Glutamatergic neuron (in vitro differentiated cells): ENCODE measurements around the gene HIPK2. TPM values are rescaled to one million over a fixed set of nuclear protein-coding genes. Genes with fewer than 3 reads are reported as not detected.

ENCODE experiments used
- DNase-seq: peaks from one replicate; pipeline ENCODE4 v3.0.0; 2022
- H3K27ac Mint-ChIP-seq: one replicate; pipeline ENCODE4 v1.8.0; 2020; ENCODE audit warnings: mild to moderate bottlenecking, mixed read lengths, inconsistent platforms; ENCODE audit not compliant: unreplicated experiment
- H3K27me3 Mint-ChIP-seq: one replicate; pipeline ENCODE4 v1.8.0; 2020; ENCODE audit warnings: mild to moderate bottlenecking, moderate library complexity, mixed read lengths, inconsistent platforms; ENCODE audit not compliant: unreplicated experiment
- H3K36me3 Mint-ChIP-seq: one replicate; pipeline ENCODE4 v1.8.0; 2020; ENCODE audit warnings: mild to moderate bottlenecking, mixed read lengths, inconsistent platforms; ENCODE audit not compliant: unreplicated experiment
- H3K4me1 Mint-ChIP-seq: one replicate; pipeline ENCODE4 v1.8.0; 2020; ENCODE audit warnings: mild to moderate bottlenecking, low read depth, mixed read lengths, inconsistent platforms; ENCODE audit not compliant: unreplicated experiment
- H3K4me3 Mint-ChIP-seq: one replicate; pipeline ENCODE4 v1.8.0; 2020; ENCODE audit warnings: mild to moderate bottlenecking, mixed read lengths, inconsistent platforms; ENCODE audit not compliant: unreplicated experiment
- H3K9me3 Mint-ChIP-seq: one replicate; pipeline ENCODE4 v1.8.0; 2020; ENCODE audit warnings: mild to moderate bottlenecking, moderate library complexity, mixed read lengths, inconsistent platforms; ENCODE audit not compliant: unreplicated experiment
- CTCF ChIP-seq: fragments of 200-600 bp; sonication (generic); IDR thresholded peaks from one replicate; pipeline ENCODE4 v1.5.0; 2021; ENCODE audit not compliant: partially characterized antibody, unreplicated experiment
- total RNA-seq: library from RNA; stranded (reverse); fragmentation: NEBNext Ultra II Directional; extraction: Animal tissue kit (Norgen Biotek cat#: 25700); gene quantifications from one replicate; pipeline ENCODE4 v1.2.1, GENCODE V29; 2021; ENCODE audit not compliant: unreplicated experiment

Gene HIPK2
- total RNA-seq, 1 donor from 2014 or later: 36.9 TPM

GRCh38 chr7:139576179-139576973 lies 201.4 kb downstream of the HIPK2 start:
- H3K4me1 Mint-ChIP-seq: no peaks in the 10 kb centered on the region
- H3K36me3 Mint-ChIP-seq: no peaks in the 10 kb centered on the region
- no peak for DNase-seq
- peaks cover 4% of the 10 kb centered on the region for H3K27me3 Mint-ChIP-seq
- peaks cover 2% of the 10 kb centered on the region for H3K9me3 Mint-ChIP-seq
- H3K4me3 Mint-ChIP-seq: no peak overlapping the region
- no peak for TF ChIP-seq CTCF
- no peak overlapping the region for H3K27ac Mint-ChIP-seq

- H3K9me3 Mint-ChIP-seq: peaks cover 2% of the 10 kb centered on the region
- H3K4me1 Mint-ChIP-seq: no peaks in the 10 kb centered on the region
- no peak overlapping the region for H3K4me3 Mint-ChIP-seq
- no peak for TF ChIP-seq CTCF
- H3K27ac Mint-ChIP-seq: no peak overlapping the region
- no peaks in the 10 kb centered on the region for H3K36me3 Mint-ChIP-seq
- peaks cover 2% of the 10 kb centered on the region for H3K27me3 Mint-ChIP-seq
- DNase-seq: no peak
Measured at GRCh38 chr7:139575338-139575680, 202.5 kb downstream of the HIPK2 start.

- Mint-ChIP-seq H3K36me3 (no peaks in the 10 kb centered on the region), H3K4me1 (no peaks in the 10 kb centered on the region), H3K27me3 (no peaks in the 10 kb centered on the region), H3K27ac (no peak overlapping the region), H3K9me3 (peaks cover 2% of the 10 kb centered on the region), H3K4me3 (no peak overlapping the region)
- no peak for TF ChIP-seq CTCF
- DNase-seq: no peak
Measured at GRCh38 chr7:139574618-139575337, 203.0 kb downstream of the HIPK2 start.

GRCh38 chr7:139573871-139574270 lies 203.9 kb downstream of the HIPK2 start:
- H3K27ac Mint-ChIP-seq: no peak overlapping the region
- no peaks in the 10 kb centered on the region for H3K36me3 Mint-ChIP-seq
- DNase-seq: no peak
- no peaks in the 10 kb centered on the region for H3K4me1 Mint-ChIP-seq
- TF ChIP-seq CTCF: no peak
- no peak overlapping the region for H3K4me3 Mint-ChIP-seq
- H3K27me3 Mint-ChIP-seq: no peaks in the 10 kb centered on the region
- H3K9me3 Mint-ChIP-seq: peaks cover 2% of the 10 kb centered on the region
